ENCODE measurements around the gene KLHL11.

DNA sequence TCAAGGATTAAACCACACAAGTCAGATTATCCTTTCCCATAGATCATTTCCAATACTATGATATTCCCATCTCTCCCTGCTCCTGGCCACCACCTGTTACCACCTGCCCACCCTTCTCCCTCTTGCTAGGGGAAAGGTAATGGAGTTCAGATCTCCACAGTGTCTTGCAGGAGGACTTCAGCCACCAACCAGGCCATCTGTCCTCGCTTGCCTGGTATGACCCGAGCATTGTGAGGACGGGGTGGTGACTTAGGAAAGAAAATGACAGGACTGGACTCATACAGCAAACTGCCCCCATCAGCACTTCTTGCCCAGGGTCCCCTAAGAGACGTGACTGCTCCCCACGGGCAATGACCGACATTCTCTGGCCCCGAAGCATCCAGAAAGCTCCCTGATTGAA is 41.6 kb downstream of the KLHL11 start:
- TF ChIP-seq, protein P1, sequence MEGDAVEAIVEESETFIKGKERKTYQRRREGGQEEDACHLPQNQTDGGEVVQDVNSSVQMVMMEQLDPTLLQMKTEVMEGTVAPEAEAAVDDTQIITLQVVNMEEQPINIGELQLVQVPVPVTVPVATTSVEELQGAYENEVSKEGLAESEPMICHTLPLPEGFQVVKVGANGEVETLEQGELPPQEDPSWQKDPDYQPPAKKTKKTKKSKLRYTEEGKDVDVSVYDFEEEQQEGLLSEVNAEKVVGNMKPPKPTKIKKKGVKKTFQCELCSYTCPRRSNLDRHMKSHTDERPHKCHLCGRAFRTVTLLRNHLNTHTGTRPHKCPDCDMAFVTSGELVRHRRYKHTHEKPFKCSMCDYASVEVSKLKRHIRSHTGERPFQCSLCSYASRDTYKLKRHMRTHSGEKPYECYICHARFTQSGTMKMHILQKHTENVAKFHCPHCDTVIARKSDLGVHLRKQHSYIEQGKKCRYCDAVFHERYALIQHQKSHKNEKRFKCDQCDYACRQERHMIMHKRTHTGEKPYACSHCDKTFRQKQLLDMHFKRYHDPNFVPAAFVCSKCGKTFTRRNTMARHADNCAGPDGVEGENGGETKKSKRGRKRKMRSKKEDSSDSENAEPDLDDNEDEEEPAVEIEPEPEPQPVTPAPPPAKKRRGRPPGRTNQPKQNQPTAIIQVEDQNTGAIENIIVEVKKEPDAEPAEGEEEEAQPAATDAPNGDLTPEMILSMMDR (IDR thresholded peaks at IDR 0.05) = no peak
- TF ChIP-seq POLR2A (IDR thresholded peaks at IDR 0.05) = no peak
